Progenitor cell of endocrine pancreas (in vitro differentiated cells): ENCODE measurements around the gene ZNF174. TPM values are rescaled to one million over a fixed set of nuclear protein-coding genes. Genes with fewer than 3 reads are reported as not detected.

ENCODE experiments used
- DNase-seq: peaks from one replicate; pipeline ENCODE4 v3.0.0; 2021; ENCODE audit warnings: low spot score; ENCODE audit not compliant: unreplicated experiment
- H3K27ac Mint-ChIP-seq: 2 replicates; pipeline ENCODE4 v1.8.0; 2021; ENCODE audit warnings: mild to moderate bottlenecking, moderate library complexity, mixed read lengths
- H3K27me3 Mint-ChIP-seq: 2 replicates; pipeline ENCODE4 v1.8.0; 2021; ENCODE audit warnings: mixed read lengths
- H3K36me3 Mint-ChIP-seq: 2 replicates; pipeline ENCODE4 v1.8.0; 2022; ENCODE audit warnings: mixed read lengths; ENCODE audit not compliant: insufficient read depth
- H3K4me1 Mint-ChIP-seq: 2 replicates; pipeline ENCODE4 v1.8.0; 2021; ENCODE audit warnings: low read depth, mixed read lengths
- H3K4me3 Mint-ChIP-seq: 2 replicates; pipeline ENCODE4 v1.8.0; 2021; ENCODE audit warnings: low read depth, mild to moderate bottlenecking, moderate library complexity, mixed read lengths
- H3K9me3 Mint-ChIP-seq: 2 replicates; pipeline ENCODE4 v1.8.0; 2021; ENCODE audit warnings: low read depth, mixed read lengths
- CTCF ChIP-seq: fragments of 200-600 bp; sonication (generic); IDR thresholded peaks from one replicate; pipeline ENCODE4 v1.5.0; 2021; ENCODE audit warnings: antibody characterized with exemption, mild to moderate bottlenecking; ENCODE audit not compliant: unreplicated experiment
- total RNA-seq: library from RNA; stranded (reverse); gene quantifications from 2 replicates; pipeline ENCODE4 v1.2.1, GENCODE V29; 2021

The ZNF174 gene
- total RNA-seq, 1 donor from 2014 or later = 13.5 TPM

DNA sequence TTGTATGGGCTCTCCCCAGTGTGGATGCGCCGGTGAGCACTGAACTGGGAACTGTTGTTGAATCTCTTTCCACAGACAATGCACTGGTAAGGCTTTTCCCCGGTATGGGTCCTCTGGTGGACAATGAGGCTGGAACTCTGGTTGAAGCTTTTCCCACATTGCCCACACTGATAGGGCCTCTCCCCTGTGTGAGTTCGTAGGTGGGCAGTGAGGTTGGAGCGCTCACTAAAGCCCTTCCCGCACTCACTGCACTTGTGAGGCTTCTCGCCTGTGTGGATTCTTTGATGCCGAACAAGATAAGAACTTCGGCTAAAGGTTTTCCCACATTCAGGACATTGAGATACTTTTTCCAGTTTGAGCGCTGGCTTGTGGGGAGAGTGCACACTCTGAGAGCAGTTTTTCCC lies 18.0 kb upstream of the ZNF174 start:
- TF ChIP-seq CTCF = no peak
- peaks cover 77% of the 10 kb centered on the region for H3K36me3 Mint-ChIP-seq
- H3K27ac Mint-ChIP-seq = no peak overlapping the region
- no peak overlapping the region for H3K4me3 Mint-ChIP-seq
- H3K27me3 Mint-ChIP-seq = no peaks in the 10 kb centered on the region
- peaks cover 67% of the 10 kb centered on the region for H3K9me3 Mint-ChIP-seq
- no peaks in the 10 kb centered on the region for H3K4me1 Mint-ChIP-seq
- DNase-seq = no peak

DNA sequence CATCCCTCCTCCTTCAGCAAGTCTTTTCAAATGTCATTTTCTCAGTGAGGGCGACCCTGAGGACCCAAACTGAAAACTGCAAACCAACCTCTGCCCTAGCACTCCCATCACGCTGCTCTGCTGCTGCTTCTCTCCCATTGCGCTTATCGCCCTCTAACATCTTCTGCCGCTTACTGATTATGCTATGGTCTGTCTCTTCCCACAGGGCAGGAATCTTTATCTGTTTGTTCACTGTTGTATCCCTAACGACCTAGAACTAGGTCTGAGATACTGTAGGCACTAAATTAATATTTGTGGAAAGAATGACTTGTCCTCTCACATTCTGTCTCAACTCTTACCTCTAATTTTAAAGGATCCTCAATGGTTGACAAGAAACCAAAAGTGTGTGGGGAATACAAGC lies 12.7 kb upstream of the ZNF174 start:
- Mint-ChIP-seq H3K27me3 (no peaks in the 10 kb centered on the region), H3K4me3 (no peak overlapping the region), H3K4me1 (no peaks in the 10 kb centered on the region), H3K36me3 (peaks cover 82% of the 10 kb centered on the region), H3K27ac (no peak overlapping the region), H3K9me3 (peaks cover 51% of the 10 kb centered on the region)
- TF ChIP-seq CTCF = no peak
- no peak for DNase-seq

DNA sequence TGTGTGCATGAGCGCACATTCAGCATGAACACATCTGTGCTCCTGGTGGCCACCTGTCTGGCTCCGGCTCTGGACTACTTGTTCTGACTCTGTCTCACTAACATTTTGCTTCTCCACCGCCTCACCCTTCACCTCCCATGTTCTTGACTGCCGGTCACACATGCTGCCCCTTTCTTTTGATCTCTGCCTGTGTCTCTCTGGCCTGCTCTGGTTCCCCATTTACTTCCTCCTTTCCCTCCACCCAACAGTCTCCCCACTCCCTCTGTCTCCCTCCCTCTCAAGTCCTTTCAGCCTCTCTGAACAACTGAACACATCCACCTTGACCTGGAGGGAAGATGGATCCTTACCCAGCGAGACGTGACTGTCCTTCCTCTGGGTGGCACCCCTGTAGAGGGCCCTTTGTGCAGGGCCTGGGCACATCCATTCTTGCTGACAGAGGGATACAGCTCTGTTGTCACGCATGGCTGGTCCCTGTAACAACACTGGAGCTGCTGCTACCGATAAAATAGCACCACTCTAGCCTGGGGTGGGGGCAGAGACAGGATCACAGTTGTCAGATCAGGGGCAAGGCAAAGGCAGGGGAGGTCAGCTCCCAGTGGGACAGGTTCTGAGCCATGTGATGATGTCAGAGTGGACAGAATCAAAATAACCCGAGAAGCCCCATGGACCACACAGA lies 11.2 kb upstream of the ZNF174 start:
- H3K36me3 Mint-ChIP-seq = peaks cover 81% of the 10 kb centered on the region
- peaks cover 45% of the 10 kb centered on the region for H3K9me3 Mint-ChIP-seq
- H3K4me3 Mint-ChIP-seq = no peak overlapping the region
- H3K27me3 Mint-ChIP-seq = no peaks in the 10 kb centered on the region
- no peak for DNase-seq
- H3K4me1 Mint-ChIP-seq = no peaks in the 10 kb centered on the region
- no peak overlapping the region for H3K27ac Mint-ChIP-seq
- no peak for TF ChIP-seq CTCF

- peaks cover 33% of the 10 kb centered on the region for H3K9me3 Mint-ChIP-seq
- no peak for TF ChIP-seq CTCF
- no peak for DNase-seq
- H3K4me3 Mint-ChIP-seq = peak overlapping the region; percentile 85
- peak overlapping the region; percentile 91 for H3K27ac Mint-ChIP-seq
- H3K27me3 Mint-ChIP-seq = no peaks in the 10 kb centered on the region
- peaks cover 61% of the 10 kb centered on the region for H3K36me3 Mint-ChIP-seq
- peaks cover 12% of the 10 kb centered on the region for H3K4me1 Mint-ChIP-seq
Observed at GRCh38 chr16:3400446-3400778, 603 bp upstream of the ZNF174 start.

GRCh38 chr16:3401719-3402397 lies 843 bp downstream of the ZNF174 start:
- DNase-seq = no peak

More at GRCh38 chr16:3401719-3402397, 843 bp downstream of the ZNF174 start:
- peaks cover 38% of the 10 kb centered on the region for H3K9me3 Mint-ChIP-seq
- peaks cover 62% of the 10 kb centered on the region for H3K36me3 Mint-ChIP-seq
- peak overlapping the region; percentile 85 for H3K4me3 Mint-ChIP-seq
- H3K27ac Mint-ChIP-seq = peak overlapping the region; percentile 96
- H3K27me3 Mint-ChIP-seq = no peaks in the 10 kb centered on the region
- TF ChIP-seq CTCF = no peak
- H3K4me1 Mint-ChIP-seq = peaks cover 12% of the 10 kb centered on the region
